IMR-90 (cell line): Measurements from ENCODE around the gene DNMT3A. TPM values are rescaled to one million over a fixed set of nuclear protein-coding genes. Genes with fewer than 3 reads are reported as not detected.

Experiments used
- ATAC-seq: fragments of 200-7000 bp; cut with Tn5 transposase; 2 replicates; pipeline ENCODE4 v1.9.1; 2020; ENCODE audit warnings: low read depth, mild to moderate bottlenecking, moderate library complexity
- BruUV-seq: library from RNA; stranded (reverse); fragments of 400-500 nt; replicated peaks from 2 replicates; lab custom pipeline; 2021; lab: Mats Ljungman, UMichigan
- CTCF ChIA-PET: fragments of 300-600 bp; formaldehyde crosslinking; extraction: SDS; loops from one replicate; lab custom pipeline; 2021; ENCODE audit warnings: antibody characterized with exemption; lab: Yijun Ruan, JAX
- POLR2A ChIA-PET: fragments of 300-600 bp; sonication (Branson Sonifier 250); formaldehyde crosslinking; loops from one replicate; lab custom pipeline; 2022; ENCODE audit warnings: antibody characterized with exemption; ENCODE audit not compliant: unreplicated experiment; lab: Charles Lee
- DNase-seq: peaks from one replicate; pipeline ENCODE4 v3.0.0; 2013
- H2AFZ ChIP-seq: replicated peaks from 2 replicates; pipeline ENCODE3; 2013; ENCODE audit warnings: low read length, mild to moderate bottlenecking; ENCODE audit not compliant: poor library complexity
- H2AK5ac ChIP-seq: 2 replicates; pipeline ENCODE4 v1.6.1; 2013; ENCODE audit warnings: low read depth, low read length, inconsistent platforms
- H2AK9ac ChIP-seq: replicated peaks from 2 replicates; pipeline ENCODE3; 2013; ENCODE audit warnings: mild to moderate bottlenecking, low read depth, low read length, moderate library complexity; ENCODE audit not compliant: poor library complexity
- H2BK120ac ChIP-seq: 2 replicates; pipeline ENCODE4 v1.6.1; 2013; ENCODE audit warnings: low read depth, low read length, inconsistent platforms
- H2BK15ac ChIP-seq: 3 replicates; pipeline ENCODE4 v1.6.1; 2013; ENCODE audit warnings: low read depth, low read length, inconsistent platforms
- H2BK20ac ChIP-seq: 2 replicates; pipeline ENCODE4 v1.6.1; 2013; ENCODE audit warnings: low read depth, mild to moderate bottlenecking, inconsistent platforms, low read length, moderate library complexity
- H2BK5ac ChIP-seq: 2 replicates; pipeline ENCODE4 v1.6.1; 2013; ENCODE audit warnings: mild to moderate bottlenecking, low read depth, low read length, inconsistent platforms; ENCODE audit not compliant: poor library complexity, severe bottlenecking
- H3K14ac ChIP-seq: replicated peaks from 2 replicates; pipeline ENCODE4 v1.6.1; 2013; ENCODE audit warnings: low read depth, low read length, inconsistent platforms
- H3K18ac ChIP-seq: 2 replicates; pipeline ENCODE4 v1.6.1; 2013; ENCODE audit warnings: low read depth, low read length, control low read depth
- H3K23ac ChIP-seq: 2 replicates; pipeline ENCODE4 v1.6.1; 2013; ENCODE audit warnings: low read depth, low read length, inconsistent platforms
- H3K27ac ChIP-seq: 2 replicates; pipeline ENCODE4 v1.5.1; 2013; ENCODE audit warnings: mild to moderate bottlenecking, control low read depth, low read length; ENCODE audit not compliant: insufficient read depth
- H3K27me3 ChIP-seq: 2 replicates; pipeline ENCODE4 v1.6.1; 2013; ENCODE audit warnings: low read length; ENCODE audit not compliant: control insufficient read depth, insufficient read depth
- H3K36me3 ChIP-seq: 2 replicates; pipeline ENCODE4 v1.6.1; 2013; ENCODE audit warnings: low read length, mixed read lengths; ENCODE audit not compliant: control insufficient read depth, insufficient read depth
- H3K4ac ChIP-seq: 2 replicates; pipeline ENCODE4 v1.6.1; 2013; ENCODE audit warnings: low read depth, low read length, inconsistent platforms
- H3K4me1 ChIP-seq: 2 replicates; pipeline ENCODE4 v1.6.1; 2013; ENCODE audit warnings: low read length, mixed read lengths; ENCODE audit not compliant: control insufficient read depth, insufficient read depth
- H3K4me2 ChIP-seq: 2 replicates; pipeline ENCODE4 v1.6.1; 2013; ENCODE audit warnings: low read depth, mild to moderate bottlenecking, control low read depth, low read length, moderate library complexity
- H3K4me3 ChIP-seq: 2 replicates; pipeline ENCODE4 v1.5.1; 2013; ENCODE audit warnings: low read depth, mild to moderate bottlenecking, control low read depth, low read length, moderate library complexity; ENCODE audit not compliant: insufficient read depth
- H3K56ac ChIP-seq: 2 replicates; pipeline ENCODE4 v1.6.1; 2013; ENCODE audit warnings: low read length, inconsistent platforms; ENCODE audit not compliant: insufficient read depth; ENCODE audit errors: extremely low read depth
- H3K79me1 ChIP-seq, 2 experiments: 2 replicates each; pipeline ENCODE4 v1.6.1; 2013; ENCODE audit warnings: low read length in 2 of 2, inconsistent platforms in 1 of 2, low read depth in 1 of 2
- H3K9ac ChIP-seq: 2 replicates; pipeline ENCODE4 v1.6.1; 2013; ENCODE audit warnings: low read depth, low read length, control low read depth
- H3K9me1 ChIP-seq: 2 replicates; pipeline ENCODE4 v1.6.1; 2013; ENCODE audit warnings: low read length, inconsistent platforms; ENCODE audit not compliant: insufficient read depth
- H3K9me3 ChIP-seq: 2 replicates; pipeline ENCODE4 v1.6.1; 2013; ENCODE audit warnings: low read length; ENCODE audit not compliant: control insufficient read depth, insufficient read depth
- H4K20me1 ChIP-seq: 2 replicates; pipeline ENCODE4 v1.6.1; 2013; ENCODE audit warnings: low read length, inconsistent platforms; ENCODE audit not compliant: insufficient read depth
- H4K5ac ChIP-seq: 2 replicates; pipeline ENCODE4 v1.6.1; 2013; ENCODE audit warnings: mild to moderate bottlenecking, low read depth, low read length, control low read depth
- H4K8ac ChIP-seq, 2 experiments: 2 replicates each; pipeline ENCODE4 v1.6.1; 2013; ENCODE audit warnings: low read depth in 2 of 2, low read length in 2 of 2, control low read depth in 1 of 2, inconsistent platforms in 1 of 2
- H4K91ac ChIP-seq: 2 replicates; pipeline ENCODE4 v1.6.1; 2013; ENCODE audit warnings: low read depth, low read length, inconsistent platforms; ENCODE audit not compliant: insufficient read depth
- BHLHE40 ChIP-seq: fragments of 150-350 bp; IDR thresholded peaks from 2 replicates; pipeline ENCODE4 v1.6.1; 2016; ENCODE audit warnings: mild to moderate bottlenecking, low read depth, low read length
- CHD1 ChIP-seq: IDR thresholded peaks from 2 replicates; pipeline ENCODE4 v1.6.1; 2012; ENCODE audit warnings: low read depth, low read length, improper control_type of control experiment
- FOS ChIP-seq: fragments of 150-350 bp; IDR thresholded peaks from 2 replicates; pipeline ENCODE4 v1.6.1; 2016; ENCODE audit warnings: low read depth, low read length
- MAFK ChIP-seq: IDR thresholded peaks from 2 replicates; pipeline ENCODE4 v1.6.1; 2012; ENCODE audit warnings: low read depth, low read length, improper control_type of control experiment
- MAZ ChIP-seq: IDR thresholded peaks from 2 replicates; pipeline ENCODE4 v1.6.1; 2012; ENCODE audit warnings: low read depth, mild to moderate bottlenecking, low read length, improper control_type of control experiment, moderate library complexity, borderline replicate concordance
- MXI1 ChIP-seq: IDR thresholded peaks from 2 replicates; pipeline ENCODE4 v1.6.1; 2012; ENCODE audit warnings: low read depth, mild to moderate bottlenecking, low read length, moderate library complexity, borderline replicate concordance
- NFE2L2 ChIP-seq: fragments of 150-350 bp; IDR thresholded peaks from 2 replicates; pipeline ENCODE4 v1.6.1; 2016; ENCODE audit warnings: low read depth, mild to moderate bottlenecking, low read length
- RAD21 ChIP-seq: IDR thresholded peaks from 2 replicates; pipeline ENCODE4 v1.6.1; 2012; ENCODE audit warnings: low read length, improper control_type of control experiment
- RCOR1 ChIP-seq: IDR thresholded peaks from 2 replicates; pipeline ENCODE4 v1.6.1; 2012; ENCODE audit warnings: mild to moderate bottlenecking, low read length, improper control_type of control experiment; ENCODE audit not compliant: insufficient replicate concordance
- RFX5 ChIP-seq: IDR thresholded peaks from 2 replicates; pipeline ENCODE4 v1.8.0; 2012; ENCODE audit warnings: low read depth, mild to moderate bottlenecking, low read length, moderate library complexity
- WGBS, 2 experiments: methylation state at CpG; one replicate each; pipeline versions ENCODE4 v1.1.5 to v1.1.7; 2013; ENCODE audit warnings: missing lambda C conversion rate in 2 of 2; ENCODE audit not compliant: insufficient read length in 1 of 2; ENCODE audit errors: extremely low coverage in 2 of 2; 5-methylcytosine and 5-hydroxymethylcytosine counted together
- dilution Hi-C: fragments of 300-500 bp; cut with HindIII; formaldehyde crosslinking; loops from one replicate; pipeline ENCODE4 v1.14.3; 2018; ENCODE audit warnings: low sequenced_read_pairs; ENCODE audit not compliant: unreplicated experiment
- in situ Hi-C: fragments of 300-500 bp; cut with MboI; formaldehyde crosslinking; loops from 3 replicates; pipeline ENCODE4 v1.14.3; 2019; ENCODE audit warnings: low sequenced_read_pairs, inconsistent platforms, mixed read lengths
- intact Hi-C: fragments of 100-400 bp; cut with micrococcal nuclease; formaldehyde crosslinking; loops from 2 replicates; pipeline ENCODE4 v1.10.0; 2022
- polyA plus RNA-seq, 3 experiments: library from polyadenylated mRNA; depleted of rRNA; stranded (reverse); fragments of >200 nt; gene quantifications; 2 replicates each; pipeline ENCODE4 v1.2.3, GENCODE V29; 2012; ENCODE audit warnings: low replicate concordance in 1 of 3
- total RNA-seq: library from RNA; depleted of rRNA; stranded (reverse); fragments of >200 nt; gene quantifications from 2 replicates; pipeline ENCODE4 v1.2.3, GENCODE V29; 2012
- TF ChIP-seq, protein P1 (sequence below): fragments of 150-350 bp; IDR thresholded peaks from 2 replicates; pipeline ENCODE4 v1.6.1; 2017; ENCODE audit warnings: mild to moderate bottlenecking, antibody characterized with exemption, low read length, low read depth
- TF ChIP-seq, protein P2 (sequence below): conservative IDR thresholded peaks from 2 replicates; pipeline ENCODE4 v1.5.1; 2012; ENCODE audit warnings: mild to moderate bottlenecking, low read depth, low read length, improper control_type of control experiment
- TF ChIP-seq, protein P3 (sequence below): fragments of 150-350 bp; IDR thresholded peaks from 2 replicates; pipeline ENCODE4 v1.6.1; 2016; ENCODE audit warnings: low read depth, mild to moderate bottlenecking, low read length, moderate library complexity, borderline replicate concordance

DNMT3A gene
- total and polyA plus RNA-seq, 2 of the 4 experiments (the other 2 are of a cell fraction), result 4.4 to 9.7 TPM

DNA sequence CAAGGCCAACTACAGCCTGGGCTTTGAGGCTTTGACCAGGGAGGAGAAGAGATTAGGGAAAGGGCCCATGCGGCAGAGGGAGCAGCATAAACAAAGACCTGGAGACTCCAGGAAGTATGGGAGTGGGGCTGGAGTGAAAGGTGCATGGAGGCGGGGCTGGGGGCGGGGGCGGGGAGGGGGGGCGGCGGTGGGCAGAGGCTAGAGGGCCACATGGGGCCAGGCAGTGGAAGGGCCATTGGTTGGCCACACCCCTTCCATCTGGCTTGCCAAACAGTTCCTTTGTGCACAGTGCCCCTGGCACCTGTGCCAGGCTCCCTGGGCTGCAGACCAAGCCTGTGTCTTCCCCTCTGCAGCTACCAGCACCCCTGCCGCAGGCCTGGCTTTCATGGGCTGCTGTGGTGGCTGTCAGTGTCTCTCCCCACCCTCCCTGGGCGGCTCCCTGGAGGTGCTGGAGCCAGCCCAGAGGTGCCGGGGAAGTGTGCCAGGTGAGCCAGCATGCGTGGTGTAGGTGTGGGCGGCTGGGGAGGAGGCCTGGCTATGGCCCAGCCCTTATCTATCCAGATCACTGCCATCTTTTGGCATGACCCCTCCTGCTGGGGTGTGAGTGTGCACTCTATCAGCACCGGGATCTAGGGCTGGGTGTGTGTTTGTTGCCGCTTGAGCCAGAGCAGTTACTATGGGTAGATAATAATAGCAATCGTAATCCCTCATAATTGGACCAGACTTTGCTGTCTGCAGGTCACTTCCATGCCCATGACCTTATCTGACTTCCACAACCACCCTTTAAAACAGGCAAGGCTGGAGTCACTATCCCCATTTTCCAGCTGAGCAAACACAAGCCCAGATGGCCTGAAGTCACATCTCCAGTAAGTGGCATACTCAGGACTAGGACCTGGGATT, 30.5 kb downstream of the DNMT3A start:
- Histone ChIP-seq H3K36me3 (peaks cover 39% of the 10 kb centered on the region), H3K9me1 (0 out of 2 replicates have a peak, but pooled peaks cover 1% of the 10 kb centered on the region), H4K91ac (no peak overlapping the region), H3K14ac (no peak overlapping the region), H3K4me1 (peaks cover 7% of the 10 kb centered on the region; the same call in 1 of the 2 replicates), H3K9me3 (no peaks in the 10 kb centered on the region), H3K27ac (no peak overlapping the region), H3K56ac (no peak overlapping the region), H2AFZ (peak overlapping the region; percentile 14), H3K4me2 (no peak overlapping the region), H3K27me3 (no peaks in the 10 kb centered on the region), H4K8ac (no peak overlapping the region), H2AK9ac (no peak overlapping the region), H2BK15ac (no peak overlapping the region), H4K20me1 (peaks cover 12% of the 10 kb centered on the region), H4K5ac (no peak overlapping the region), H3K9ac (no peak overlapping the region), H2AK5ac (no peak overlapping the region), H2BK5ac (no peak overlapping the region), H3K4ac (no peak overlapping the region), H3K79me1 (peaks cover 0 to 11% of the 10 kb centered on the region in 2 experiments; a peak in 1 of 4 replicates), H2BK120ac (no peak overlapping the region), H2BK20ac (no peak overlapping the region), H3K18ac (no peak overlapping the region), H3K4me3 (no peak overlapping the region), H3K23ac (no peak overlapping the region)
- intact Hi-C loops, result no loop called here
- WGBS, 2 experiments, result no CpG with 5 or more reads among the region's 14 CpGs
- BruUV-seq, result no TSS peak
- DNase-seq (no peak), ATAC-seq (no peak)
- dilution Hi-C loops, result no loop called here
- CTCF ChIA-PET, result no interaction called here
- POLR2A ChIA-PET, result no interaction called here
- in situ Hi-C loops, result no loop called here
- TF ChIP-seq CHD1 (no peak), RFX5 (no peak), MXI1 (no peak), RCOR1 (no peak), NFE2L2 (no peak), MAFK (no peak), BHLHE40 (no peak), MAZ (no peak), RAD21 (no peak), FOS (no peak)
- TF ChIP-seq, protein P1, sequence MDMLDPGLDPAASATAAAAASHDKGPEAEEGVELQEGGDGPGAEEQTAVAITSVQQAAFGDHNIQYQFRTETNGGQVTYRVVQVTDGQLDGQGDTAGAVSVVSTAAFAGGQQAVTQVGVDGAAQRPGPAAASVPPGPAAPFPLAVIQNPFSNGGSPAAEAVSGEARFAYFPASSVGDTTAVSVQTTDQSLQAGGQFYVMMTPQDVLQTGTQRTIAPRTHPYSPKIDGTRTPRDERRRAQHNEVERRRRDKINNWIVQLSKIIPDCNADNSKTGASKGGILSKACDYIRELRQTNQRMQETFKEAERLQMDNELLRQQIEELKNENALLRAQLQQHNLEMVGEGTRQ, result no peak
- TF ChIP-seq, protein P2, sequence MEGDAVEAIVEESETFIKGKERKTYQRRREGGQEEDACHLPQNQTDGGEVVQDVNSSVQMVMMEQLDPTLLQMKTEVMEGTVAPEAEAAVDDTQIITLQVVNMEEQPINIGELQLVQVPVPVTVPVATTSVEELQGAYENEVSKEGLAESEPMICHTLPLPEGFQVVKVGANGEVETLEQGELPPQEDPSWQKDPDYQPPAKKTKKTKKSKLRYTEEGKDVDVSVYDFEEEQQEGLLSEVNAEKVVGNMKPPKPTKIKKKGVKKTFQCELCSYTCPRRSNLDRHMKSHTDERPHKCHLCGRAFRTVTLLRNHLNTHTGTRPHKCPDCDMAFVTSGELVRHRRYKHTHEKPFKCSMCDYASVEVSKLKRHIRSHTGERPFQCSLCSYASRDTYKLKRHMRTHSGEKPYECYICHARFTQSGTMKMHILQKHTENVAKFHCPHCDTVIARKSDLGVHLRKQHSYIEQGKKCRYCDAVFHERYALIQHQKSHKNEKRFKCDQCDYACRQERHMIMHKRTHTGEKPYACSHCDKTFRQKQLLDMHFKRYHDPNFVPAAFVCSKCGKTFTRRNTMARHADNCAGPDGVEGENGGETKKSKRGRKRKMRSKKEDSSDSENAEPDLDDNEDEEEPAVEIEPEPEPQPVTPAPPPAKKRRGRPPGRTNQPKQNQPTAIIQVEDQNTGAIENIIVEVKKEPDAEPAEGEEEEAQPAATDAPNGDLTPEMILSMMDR, result no peak
- TF ChIP-seq, protein P3, sequence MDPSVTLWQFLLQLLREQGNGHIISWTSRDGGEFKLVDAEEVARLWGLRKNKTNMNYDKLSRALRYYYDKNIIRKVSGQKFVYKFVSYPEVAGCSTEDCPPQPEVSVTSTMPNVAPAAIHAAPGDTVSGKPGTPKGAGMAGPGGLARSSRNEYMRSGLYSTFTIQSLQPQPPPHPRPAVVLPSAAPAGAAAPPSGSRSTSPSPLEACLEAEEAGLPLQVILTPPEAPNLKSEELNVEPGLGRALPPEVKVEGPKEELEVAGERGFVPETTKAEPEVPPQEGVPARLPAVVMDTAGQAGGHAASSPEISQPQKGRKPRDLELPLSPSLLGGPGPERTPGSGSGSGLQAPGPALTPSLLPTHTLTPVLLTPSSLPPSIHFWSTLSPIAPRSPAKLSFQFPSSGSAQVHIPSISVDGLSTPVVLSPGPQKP, result no peak
